GM12878 (cell line): Measurements from ENCODE around the gene OR2H2. TPM values are rescaled to one million over a fixed set of nuclear protein-coding genes. Genes with fewer than 3 reads are reported as not detected.

Experiments used
- ATAC-seq: fragments of 200-7000 bp; cut with Tn5 transposase; 3 replicates; pipeline ENCODE4 v1.9.1; 2020; ENCODE audit warnings: mild to moderate bottlenecking, moderate library complexity
- BruUV-seq: library from RNA; stranded (reverse); fragments of 400-500 nt; replicated peaks from 2 replicates; lab custom pipeline; 2021; lab: Mats Ljungman, UMichigan
- CTCF ChIA-PET: fragments of 300-600 bp; sonication (Branson Sonifier 250); formaldehyde crosslinking; extraction: SDS; loops from one replicate; lab custom pipeline; 2021; ENCODE audit warnings: inconsistent platforms; lab: Yijun Ruan, JAX
- POLR2A ChIA-PET: fragments of 350-600 bp; formaldehyde crosslinking; extraction: SDS; loops from one replicate; lab custom pipeline; 2021; ENCODE audit warnings: inconsistent platforms; lab: Charles Lee
- RAD21 ChIA-PET: fragments of 300-600 bp; sonication (Branson Sonifier 250); formaldehyde crosslinking; loops from one replicate; lab custom pipeline; 2023; ENCODE audit warnings: antibody characterized with exemption; ENCODE audit not compliant: unreplicated experiment; lab: Charles Lee
- SMC1A ChIA-PET: fragments of 300-600 bp; sonication (Branson Sonifier 250); formaldehyde crosslinking; loops from one replicate; lab custom pipeline; 2023; ENCODE audit not compliant: unreplicated experiment, uncharacterized antibody; lab: Charles Lee
- DNase-seq: peaks from one replicate; pipeline ENCODE4 v3.0.0-alpha.2; 2011; ENCODE audit warnings: low read depth, low spot score
- FAIRE-seq: peaks from 3 replicates; lab custom pipeline; 2011; peaks lifted over from hg19 to GRCh38; lab: Jason Lieb, UNC
- H2AFZ ChIP-seq: 2 replicates; pipeline ENCODE4 v1.6.0; 2011; ENCODE audit warnings: low read depth, low read length, control low read depth; ENCODE audit not compliant: control insufficient read depth
- H3K27ac ChIP-seq: 2 replicates; pipeline ENCODE4 v1.5.1; 2011; ENCODE audit warnings: control low read depth; ENCODE audit not compliant: control insufficient read depth, insufficient read depth
- H3K27me3 ChIP-seq, 2 experiments: replicated peaks in 1 of 2; 2 replicates each; pipeline versions ENCODE4 v1.6.0 to v1.6.1; 2011; ENCODE audit warnings: low read length in 1 of 2; ENCODE audit not compliant: control insufficient read depth in 2 of 2, insufficient read depth in 2 of 2
- H3K36me3 ChIP-seq, 2 experiments: 2 replicates each; pipeline ENCODE4 v1.5.1; 2011; ENCODE audit warnings: low read length in 1 of 2; ENCODE audit not compliant: control insufficient read depth in 2 of 2, insufficient read depth in 2 of 2
- H3K4me1 ChIP-seq: 2 replicates; pipeline ENCODE4 v1.6.1; 2011; ENCODE audit warnings: mild to moderate bottlenecking, low read length, moderate library complexity, mixed read lengths; ENCODE audit not compliant: control insufficient read depth, insufficient read depth
- H3K4me2 ChIP-seq: 2 replicates; pipeline ENCODE4 v1.6.0; 2011; ENCODE audit warnings: control low read depth; ENCODE audit not compliant: control insufficient read depth, insufficient read depth
- H3K4me3 ChIP-seq: fragments of 200-600 bp; sonication (generic); 2 replicates; pipeline ENCODE4 v1.5.1; 2016
- H3K79me2 ChIP-seq: 2 replicates; pipeline ENCODE4 v1.6.0; 2011; ENCODE audit warnings: low read length; ENCODE audit not compliant: control insufficient read depth, insufficient read depth
- H3K9ac ChIP-seq: 2 replicates; pipeline ENCODE4 v1.8.0; 2011; ENCODE audit warnings: low read length, control low read depth, mixed read lengths; ENCODE audit not compliant: control insufficient read depth, insufficient read depth
- H3K9me3 ChIP-seq: replicated peaks from 3 replicates; pipeline ENCODE4 v1.5.1; 2011; ENCODE audit warnings: mild to moderate bottlenecking, low read length; ENCODE audit not compliant: control insufficient read depth, insufficient read depth
- H4K20me1 ChIP-seq: 2 replicates; pipeline ENCODE4 v1.6.0; 2011; ENCODE audit not compliant: control insufficient read depth, insufficient read depth
- BRCA1 ChIP-seq: IDR thresholded peaks from 2 replicates; pipeline ENCODE4 v1.6.1; 2011; ENCODE audit warnings: low read depth, low read length, improper control_type of control experiment
- ELK1 ChIP-seq: IDR thresholded peaks from 2 replicates; pipeline ENCODE4 v1.6.1; 2012; ENCODE audit warnings: low read depth, low read length, improper control_type of control experiment
- EZH2 ChIP-seq: IDR thresholded peaks from 2 replicates; pipeline ENCODE4 v1.6.1; 2012; ENCODE audit warnings: low read depth, mild to moderate bottlenecking, control low read depth, inconsistent platforms, low read length, borderline replicate concordance; ENCODE audit not compliant: control insufficient read depth
- GABPA ChIP-seq: IDR thresholded peaks from 2 replicates; pipeline ENCODE4 v1.6.1; 2014; ENCODE audit warnings: antibody characterized with exemption, low read depth, mild to moderate bottlenecking, inconsistent platforms
- IKZF1 ChIP-seq: fragments of 450-650 bp; conservative IDR thresholded peaks from 2 replicates; pipeline ENCODE4 v1.6.1; 2017; ENCODE audit warnings: antibody characterized with exemption, mild to moderate bottlenecking
- IKZF2 ChIP-seq, 2 experiments: fragments of 450-650 bp; IDR thresholded peaks; 2 replicates each; pipeline ENCODE4 v1.6.1; 2017; ENCODE audit warnings: mild to moderate bottlenecking in 2 of 2, moderate library complexity in 2 of 2
- IRF4 ChIP-seq: IDR thresholded peaks from 2 replicates; pipeline ENCODE4 v1.6.1; 2011; ENCODE audit warnings: low read depth, low read length
- NBN ChIP-seq: fragments of 450-650 bp; IDR thresholded peaks from 2 replicates; pipeline ENCODE4 v1.6.1; 2016
- PAX8 ChIP-seq: fragments of 450-650 bp; IDR thresholded peaks from 2 replicates; pipeline ENCODE4 v1.6.1; 2017; ENCODE audit warnings: mild to moderate bottlenecking, moderate library complexity
- PML ChIP-seq: IDR thresholded peaks from 2 replicates; pipeline ENCODE4 v1.6.1; 2012; ENCODE audit warnings: low read length, inconsistent platforms
- POLR2AphosphoS2 ChIP-seq: IDR thresholded peaks from 2 replicates; pipeline ENCODE4 v1.6.1; 2011; ENCODE audit warnings: low read depth, mild to moderate bottlenecking, low read length, improper control_type of control experiment, moderate library complexity
- PRDM15 ChIP-seq: fragments of 450-650 bp; formaldehyde crosslinking; IDR thresholded peaks from 2 replicates; pipeline ENCODE4 v1.4.0; 2020; ENCODE audit warnings: mild to moderate bottlenecking, moderate library complexity
- SIX5 ChIP-seq: IDR thresholded peaks from 2 replicates; pipeline ENCODE4 v1.6.1; 2011; ENCODE audit warnings: mild to moderate bottlenecking, low read depth, low read length, moderate library complexity; ENCODE audit not compliant: severe bottlenecking
- SMAD1 ChIP-seq: fragments of 450-650 bp; IDR thresholded peaks from 2 replicates; pipeline ENCODE4 v1.6.1; 2018; ENCODE audit warnings: mild to moderate bottlenecking, low read depth; ENCODE audit not compliant: partially characterized antibody
- SMC3 ChIP-seq: IDR thresholded peaks from 2 replicates; pipeline ENCODE4 v1.6.1; 2011; ENCODE audit warnings: low read length, improper control_type of control experiment, borderline replicate concordance
- SP1 ChIP-seq: IDR thresholded peaks from one replicate; pipeline ENCODE4 v1.6.1; 2011; ENCODE audit warnings: low read depth, low read length
- YY1 ChIP-seq: IDR thresholded peaks from 2 replicates; pipeline ENCODE4 v1.6.1; 2011; ENCODE audit warnings: low read depth, mild to moderate bottlenecking, low read length
- WGBS: methylation state at CpG from one replicate; pipeline ENCODE4 v1.1.6; 2016; ENCODE audit warnings: low lambda C conversion rate; ENCODE audit not compliant: insufficient replicate concordance, insufficient coverage; ENCODE audit errors: missing lambda C conversion rate; 5-methylcytosine and 5-hydroxymethylcytosine counted together
- in situ Hi-C: fragments of 300-500 bp; cut with MboI; formaldehyde crosslinking; loops from 9 replicates; pipeline ENCODE4 v1.14.3; 2018; ENCODE audit warnings: mixed read lengths
- intact Hi-C: fragments of 100-400 bp; cut with micrococcal nuclease; formaldehyde crosslinking; loops from one replicate; pipeline ENCODE4 v1.14.2; 2022; ENCODE audit not compliant: unreplicated experiment
- polyA plus RNA-seq, 11 experiments: library from polyadenylated mRNA; depleted of rRNA in 4 of 11; unstranded in 6 of 11; stranded (reverse) in 5 of 11; fragments of >200 nt; fragmentation: Nextera tagmentation in 4 of 11; fragmentation: Illumina TruSeq in 1 of 11; extraction: Ambion mirVana in 4 of 11; extraction: Trizol in 1 of 11; gene quantifications; 1 replicate in 1 of 11; 2 replicates in 10 of 11; pipeline versions ENCODE4 v1.2.1 to v1.2.3, GENCODE V29; 2011 to 2016; ENCODE audit warnings: inconsistent platforms in 2 of 11, missing spikeins in 2 of 11, low read depth in 1 of 11
- total RNA-seq, 4 experiments: library from RNA; depleted of rRNA in 3 of 4; stranded (reverse); fragments of >200 nt in 3 of 4; fragmentation: Illumina TruSeq in 1 of 4; extraction: Trizol in 1 of 4; gene quantifications; 2 replicates each; pipeline versions ENCODE4 v1.2.1 to v1.2.3, GENCODE V29; 2013 to 2021
- TF ChIP-seq, protein P1 (sequence below): fragments of 450-650 bp; IDR thresholded peaks from 2 replicates; pipeline ENCODE4 v1.6.1; 2017; ENCODE audit warnings: mild to moderate bottlenecking, low read depth, inconsistent platforms; ENCODE audit not compliant: poor library complexity, severe bottlenecking

The OR2H2 gene
- total and polyA plus RNA-seq, 10 of the 15 experiments (the other 5 are each of a cell fraction or from before 2014, with no cell fraction given) = not detected

- Histone ChIP-seq H3K9me3 (no peaks in the 10 kb centered on the region), H3K27me3 (no peaks in the 10 kb centered on the region; a peak in 1 of 4 replicates), H2AFZ (no peak overlapping the region), H3K27ac (no peak overlapping the region), H3K4me1 (no peaks in the 10 kb centered on the region), H3K4me2 (no peak overlapping the region), H3K79me2 (no peaks in the 10 kb centered on the region), H3K9ac (no peak overlapping the region), H3K4me3 (no peak overlapping the region), H4K20me1 (no peaks in the 10 kb centered on the region), H3K36me3 (no peaks in the 10 kb centered on the region)
- intact Hi-C loops (no loop called here), in situ Hi-C loops (no loop called here)
- TF ChIP-seq GABPA (no peak), ELK1 (no peak), IKZF1 (no peak), NBN (no peak), PRDM15 (no peak), SMC3 (no peak), SMAD1 (no peak), BRCA1 (no peak), SP1 (no peak), YY1 (no peak), POLR2AphosphoS2 (no peak), EZH2 (no peak), IKZF2 (IDR thresholded peaks at IDR 0.05) (no peak), SIX5 (no peak), PML (no peak), PAX8 (no peak), IRF4 (no peak)
- TF ChIP-seq, protein P1, sequence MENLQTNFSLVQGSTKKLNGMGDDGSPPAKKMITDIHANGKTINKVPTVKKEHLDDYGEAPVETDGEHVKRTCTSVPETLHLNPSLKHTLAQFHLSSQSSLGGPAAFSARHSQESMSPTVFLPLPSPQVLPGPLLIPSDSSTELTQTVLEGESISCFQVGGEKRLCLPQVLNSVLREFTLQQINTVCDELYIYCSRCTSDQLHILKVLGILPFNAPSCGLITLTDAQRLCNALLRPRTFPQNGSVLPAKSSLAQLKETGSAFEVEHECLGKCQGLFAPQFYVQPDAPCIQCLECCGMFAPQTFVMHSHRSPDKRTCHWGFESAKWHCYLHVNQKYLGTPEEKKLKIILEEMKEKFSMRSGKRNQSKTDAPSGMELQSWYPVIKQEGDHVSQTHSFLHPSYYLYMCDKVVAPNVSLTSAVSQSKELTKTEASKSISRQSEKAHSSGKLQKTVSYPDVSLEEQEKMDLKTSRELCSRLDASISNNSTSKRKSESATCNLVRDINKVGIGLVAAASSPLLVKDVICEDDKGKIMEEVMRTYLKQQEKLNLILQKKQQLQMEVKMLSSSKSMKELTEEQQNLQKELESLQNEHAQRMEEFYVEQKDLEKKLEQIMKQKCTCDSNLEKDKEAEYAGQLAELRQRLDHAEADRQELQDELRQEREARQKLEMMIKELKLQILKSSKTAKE = no peak
- RAD21 ChIA-PET = no interaction called here
- POLR2A ChIA-PET = interaction anchor here (1.1 kb wide), 1 partner anchor 103 kb away, joined by 3 read pairs; no protein-coding TSS in a partner anchor
- ATAC-seq = no peak
- 3% methylated on average over 3 of the region's 3 CpGs for WGBS
- no TSS peak for BruUV-seq
- FAIRE-seq = no peak
- SMC1A ChIA-PET = interaction anchor here (0.7 kb wide), 1 partner anchor 27 kb away, joined by 3 read pairs; no protein-coding TSS in a partner anchor
- CTCF ChIA-PET = interaction anchor here (1.2 kb wide), 1 partner anchor 13 kb away, joined by 3 read pairs; no protein-coding TSS in a partner anchor
- no peak for DNase-seq
Observed at GRCh38 chr6:29547573-29547972, 37.3 kb upstream of the OR2H2 start.
